PC-9 (cell line): Measurements from ENCODE around the gene GSE1. TPM values are rescaled to one million over a fixed set of nuclear protein-coding genes. Genes with fewer than 3 reads are reported as not detected.

Experiments
- BruUV-seq: library from RNA; stranded (reverse); fragments of 400-500 nt; replicated peaks from 2 replicates; lab custom pipeline; 2021; lab: Mats Ljungman, UMichigan
- CTCF ChIA-PET: fragments of 300-600 bp; sonication (Branson Sonifier 250); formaldehyde crosslinking; loops from one replicate; lab custom pipeline; 2022; ENCODE audit warnings: antibody characterized with exemption; lab: Charles Lee
- POLR2A ChIA-PET: fragments of 300-600 bp; sonication (Branson Sonifier 250); formaldehyde crosslinking; loops from one replicate; lab custom pipeline; 2022; ENCODE audit warnings: antibody characterized with exemption; ENCODE audit not compliant: unreplicated experiment; lab: Charles Lee
- DNase-seq, 2 experiments: peaks; one replicate each; pipeline versions ENCODE4 v3.0.0 to v3.0.0-alpha.2; 2015 to 2022; ENCODE audit warnings: mixed read lengths in 1 of 2
- H2AFZ ChIP-seq: fragments of 200-600 bp; sonication (generic); 2 replicates; pipeline ENCODE4 v1.8.1; 2017; ENCODE audit warnings: antibody characterized with exemption
- H3F3A ChIP-seq: fragments of 200-600 bp; sonication (generic); 2 replicates; pipeline ENCODE4 v1.8.1; 2017; ENCODE audit warnings: antibody characterized with exemption, mild to moderate bottlenecking, low read depth; ENCODE audit not compliant: insufficient read depth
- H3K27ac ChIP-seq: fragments of 200-600 bp; sonication (generic); 2 replicates; pipeline ENCODE4 v1.6.1; 2016; ENCODE audit warnings: mixed run types
- H3K27me3 ChIP-seq: fragments of 200-600 bp; sonication (generic); 2 replicates; pipeline ENCODE4 v1.6.1; 2016; ENCODE audit warnings: low read depth, mixed run types; ENCODE audit not compliant: insufficient read depth
- H3K36me3 ChIP-seq: fragments of 200-600 bp; sonication (generic); 2 replicates; pipeline ENCODE4 v1.6.1; 2016; ENCODE audit warnings: low read depth, mixed run types
- H3K4me1 ChIP-seq: fragments of 200-600 bp; sonication (generic); replicated peaks from 2 replicates; pipeline ENCODE4 v1.6.1; 2016; ENCODE audit warnings: mixed run types; ENCODE audit not compliant: insufficient read depth
- H3K4me2 ChIP-seq: fragments of 200-600 bp; sonication (generic); 2 replicates; pipeline ENCODE4 v1.6.1; 2017; ENCODE audit warnings: mixed run types
- H3K4me3 ChIP-seq: fragments of 200-600 bp; sonication (generic); 2 replicates; pipeline ENCODE4 v1.6.1; 2016; ENCODE audit warnings: mixed run types
- H3K79me2 ChIP-seq: fragments of 200-600 bp; sonication (generic); 2 replicates; pipeline ENCODE4 v1.6.1; 2017; ENCODE audit warnings: low read depth, mixed run types
- H3K9me2 ChIP-seq: fragments of 200-600 bp; sonication (generic); 2 replicates; pipeline ENCODE4 v1.8.1; 2017; ENCODE audit warnings: mild to moderate bottlenecking; ENCODE audit not compliant: insufficient read depth
- H3K9me3 ChIP-seq: fragments of 200-600 bp; sonication (generic); 2 replicates; pipeline ENCODE4 v1.8.1; 2016; ENCODE audit warnings: low read depth; ENCODE audit not compliant: insufficient read depth
- H4K20me1 ChIP-seq: fragments of 200-600 bp; sonication (generic); 2 replicates; pipeline ENCODE4 v1.8.1; 2017; ENCODE audit not compliant: insufficient read depth
- EZH2 ChIP-seq: fragments of 200-600 bp; sonication (generic); IDR thresholded peaks from 2 replicates; pipeline ENCODE4 v1.8.0; 2017; ENCODE audit warnings: antibody characterized with exemption, low read depth
- intact Hi-C: fragments of 100-400 bp; cut with micrococcal nuclease; formaldehyde crosslinking; loops from one replicate; pipeline ENCODE4 v1.10.0; 2022; ENCODE audit not compliant: unreplicated experiment
- total RNA-seq: library from RNA; stranded (reverse); gene quantifications from 2 replicates; pipeline ENCODE4 v1.2.3, GENCODE V29; 2021
- TF ChIP-seq, protein P1 (sequence below): fragments of 200-600 bp; sonication (generic); conservative IDR thresholded peaks from 2 replicates; pipeline ENCODE4 v1.6.1; 2017; ENCODE audit warnings: mixed run types, antibody characterized with exemption, mild to moderate bottlenecking, moderate library complexity

GSE1 gene
- total RNA-seq, 1 experiment from 2014 or later: 83.5 TPM

GRCh38 chr16:85616607-85617321 lies 3.6 kb downstream of the GSE1 start:
- POLR2A ChIA-PET: interaction anchor here (0.6 kb wide), 1 partner anchor 64 kb away, joined by 19 read pairs; no protein-coding TSS in a partner anchor
- DNase-seq: no peak
- no peaks in the 10 kb centered on the region for H3K27me3 ChIP-seq
- H3K36me3 ChIP-seq: 0 out of 2 replicates have a peak, but pooled peaks cover 6% of the 10 kb centered on the region
- H2AFZ ChIP-seq: no peak overlapping the region
- H3K4me3 ChIP-seq: no peak overlapping the region
- peak overlapping the region; percentile 98; the same call in 1 of the 2 replicates for H3K4me2 ChIP-seq
- no peaks in the 10 kb centered on the region for H3K9me2 ChIP-seq
- CTCF ChIA-PET: interaction anchor here (0.7 to 2.0 kb wide), 5 partner anchors 64 to 262 kb away, joined by 3 to 8 read pairs (median 4); no protein-coding TSS in a partner anchor
- H3K4me1 ChIP-seq: peaks cover 34% of the 10 kb centered on the region
- intact Hi-C loops: no loop called here
- H3F3A ChIP-seq: peaks cover 28% of the 10 kb centered on the region
- TF ChIP-seq EZH2: no peak
- TF ChIP-seq, protein P1, sequence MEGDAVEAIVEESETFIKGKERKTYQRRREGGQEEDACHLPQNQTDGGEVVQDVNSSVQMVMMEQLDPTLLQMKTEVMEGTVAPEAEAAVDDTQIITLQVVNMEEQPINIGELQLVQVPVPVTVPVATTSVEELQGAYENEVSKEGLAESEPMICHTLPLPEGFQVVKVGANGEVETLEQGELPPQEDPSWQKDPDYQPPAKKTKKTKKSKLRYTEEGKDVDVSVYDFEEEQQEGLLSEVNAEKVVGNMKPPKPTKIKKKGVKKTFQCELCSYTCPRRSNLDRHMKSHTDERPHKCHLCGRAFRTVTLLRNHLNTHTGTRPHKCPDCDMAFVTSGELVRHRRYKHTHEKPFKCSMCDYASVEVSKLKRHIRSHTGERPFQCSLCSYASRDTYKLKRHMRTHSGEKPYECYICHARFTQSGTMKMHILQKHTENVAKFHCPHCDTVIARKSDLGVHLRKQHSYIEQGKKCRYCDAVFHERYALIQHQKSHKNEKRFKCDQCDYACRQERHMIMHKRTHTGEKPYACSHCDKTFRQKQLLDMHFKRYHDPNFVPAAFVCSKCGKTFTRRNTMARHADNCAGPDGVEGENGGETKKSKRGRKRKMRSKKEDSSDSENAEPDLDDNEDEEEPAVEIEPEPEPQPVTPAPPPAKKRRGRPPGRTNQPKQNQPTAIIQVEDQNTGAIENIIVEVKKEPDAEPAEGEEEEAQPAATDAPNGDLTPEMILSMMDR: no peak
- H3K9me3 ChIP-seq: no peaks in the 10 kb centered on the region
- H3K79me2 ChIP-seq: peaks cover 83% of the 10 kb centered on the region
- no TSS peak for BruUV-seq
- no peak overlapping the region for H3K27ac ChIP-seq
- peaks cover 75% of the 10 kb centered on the region for H4K20me1 ChIP-seq

DNA sequence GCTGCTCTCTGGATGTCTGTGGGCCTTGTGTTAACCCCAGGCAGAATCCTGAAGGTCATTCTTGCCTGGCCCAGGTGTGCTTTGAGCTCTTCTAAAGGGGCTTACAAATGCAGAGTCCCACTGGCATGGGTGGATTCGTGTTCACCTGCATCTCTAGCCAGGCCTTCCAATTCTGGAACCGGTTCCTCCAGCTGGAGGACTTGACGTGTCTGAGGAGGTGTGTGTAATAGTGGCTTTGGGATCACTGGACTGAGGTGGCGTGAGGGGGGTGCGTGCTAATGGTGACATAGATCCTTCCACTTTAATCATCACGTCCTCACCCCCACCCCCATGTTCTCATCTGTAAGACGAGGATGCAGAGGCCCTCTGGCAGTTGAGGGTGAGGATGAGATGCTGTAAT lies 4.8 kb downstream of the GSE1 start:
- H3K4me2 ChIP-seq: no peak overlapping the region
- 0 out of 2 replicates have a peak, but pooled peaks cover 6% of the 10 kb centered on the region for H3K36me3 ChIP-seq
- no peaks in the 10 kb centered on the region for H3K27me3 ChIP-seq
- H3K9me3 ChIP-seq: no peaks in the 10 kb centered on the region
- H4K20me1 ChIP-seq: peaks cover 84% of the 10 kb centered on the region
- no peak for DNase-seq
- POLR2A ChIA-PET: no interaction called here
- peaks cover 27% of the 10 kb centered on the region for H3F3A ChIP-seq
- BruUV-seq: no TSS peak
- no peak overlapping the region for H2AFZ ChIP-seq
- no peak overlapping the region for H3K4me3 ChIP-seq
- CTCF ChIA-PET: no interaction called here
- TF ChIP-seq EZH2: no peak
- TF ChIP-seq, protein P1: no peak
- H3K27ac ChIP-seq: no peak overlapping the region
- H3K9me2 ChIP-seq: no peaks in the 10 kb centered on the region
- peaks cover 38% of the 10 kb centered on the region for H3K4me1 ChIP-seq
- intact Hi-C loops: no loop called here
- peaks cover 94% of the 10 kb centered on the region for H3K79me2 ChIP-seq

DNA sequence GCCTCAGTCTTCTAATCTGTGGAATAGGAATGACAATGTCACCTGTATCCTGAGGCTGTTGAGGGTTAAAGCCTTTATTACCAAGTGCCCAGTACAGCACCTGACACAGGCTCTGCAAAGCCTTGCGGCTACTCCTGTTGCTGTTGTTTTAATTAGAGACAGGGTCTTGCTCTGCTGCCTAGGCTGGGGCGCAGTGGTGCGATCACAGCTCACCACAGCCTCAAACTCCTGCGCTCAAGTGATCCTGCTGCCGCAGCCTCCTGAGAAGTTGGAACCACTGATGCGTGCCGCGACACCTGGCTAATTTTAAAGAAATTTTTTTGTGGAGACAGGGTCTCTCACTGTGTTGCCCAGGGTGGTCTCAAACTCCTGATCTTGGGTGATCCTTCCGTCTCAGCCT lies 5.4 kb downstream of the GSE1 start:
- intact Hi-C loops: no loop called here
- H3F3A ChIP-seq: peaks cover 27% of the 10 kb centered on the region
- POLR2A ChIA-PET: no interaction called here

More for the DNA sequence above, 5.4 kb downstream of the GSE1 start:
- BruUV-seq: no TSS peak
- H3K27me3 ChIP-seq: no peaks in the 10 kb centered on the region
- 0 out of 2 replicates have a peak, but pooled peaks cover 6% of the 10 kb centered on the region for H3K36me3 ChIP-seq
- DNase-seq: no peak
- H3K4me2 ChIP-seq: no peak overlapping the region
- no peak overlapping the region for H3K27ac ChIP-seq
- no peak overlapping the region for H2AFZ ChIP-seq
- no peak overlapping the region for H3K4me3 ChIP-seq
- no peaks in the 10 kb centered on the region for H3K9me3 ChIP-seq
- peaks cover 38% of the 10 kb centered on the region for H3K4me1 ChIP-seq
- no peaks in the 10 kb centered on the region for H3K9me2 ChIP-seq
- no peak for TF ChIP-seq EZH2
- TF ChIP-seq, protein P1: no peak
- H4K20me1 ChIP-seq: peaks cover 90% of the 10 kb centered on the region
- CTCF ChIA-PET: no interaction called here
- peaks cover 96% of the 10 kb centered on the region for H3K79me2 ChIP-seq
